H1 (cell line): ENCODE results near the gene CXCR1. TPM values are rescaled to one million over a fixed set of nuclear protein-coding genes. Genes with fewer than 3 reads are reported as not detected.

Experiments used
- CTCF ChIA-PET: fragments of 300-600 bp; sonication (Branson Sonifier 250); formaldehyde crosslinking; loops from one replicate; lab custom pipeline; 2021; ENCODE audit not compliant: partially characterized antibody; lab: Charles Lee
- POLR2A ChIA-PET: fragments of 300-600 bp; sonication (Branson Sonifier 250); formaldehyde crosslinking; loops from one replicate; lab custom pipeline; 2021; ENCODE audit warnings: inconsistent platforms; ENCODE audit not compliant: partially characterized antibody; lab: Charles Lee
- DNase-seq, 2 experiments: peaks; one replicate each; pipeline versions ENCODE4 v3.0.0 to v3.0.0-alpha.2; 2010 to 2022; ENCODE audit warnings: low spot score in 2 of 2, low read depth in 1 of 2, mixed read lengths in 1 of 2
- FAIRE-seq: peaks from 2 replicates; lab custom pipeline; 2011; peaks lifted over from hg19 to GRCh38; lab: Jason Lieb, UNC
- H2AFZ ChIP-seq: 2 replicates; pipeline ENCODE4 v1.8.1; 2012; ENCODE audit warnings: low read length, inconsistent platforms
- H2AK5ac ChIP-seq: 2 replicates; pipeline ENCODE4 v1.6.1; 2013; ENCODE audit warnings: low read depth, low read length
- H2BK120ac ChIP-seq: replicated peaks from 2 replicates; pipeline ENCODE3; 2013; ENCODE audit warnings: low read depth, low read length, inconsistent platforms
- H2BK12ac ChIP-seq: 2 replicates; pipeline ENCODE4 v1.6.1; 2013; ENCODE audit warnings: low read depth, low read length
- H2BK15ac ChIP-seq: 2 replicates; pipeline ENCODE4 v1.6.1; 2013; ENCODE audit warnings: low read length
- H2BK20ac ChIP-seq: 2 replicates; pipeline ENCODE4 v1.6.1; 2013; ENCODE audit warnings: low read length
- H2BK5ac ChIP-seq: 2 replicates; pipeline ENCODE4 v1.6.1; 2013; ENCODE audit warnings: low read depth, low read length
- H3K14ac ChIP-seq: 2 replicates; pipeline ENCODE4 v1.6.1; 2013; ENCODE audit warnings: inconsistent platforms; ENCODE audit not compliant: insufficient read length
- H3K18ac ChIP-seq: 2 replicates; pipeline ENCODE4 v1.6.1; 2013; ENCODE audit warnings: low read length; ENCODE audit errors: extremely low read depth
- H3K23ac ChIP-seq: 2 replicates; pipeline ENCODE4 v1.6.1; 2013; ENCODE audit warnings: inconsistent platforms; ENCODE audit not compliant: insufficient read length
- H3K23me2 ChIP-seq: 2 replicates; pipeline ENCODE4 v1.6.1; 2013; ENCODE audit warnings: low read depth, low read length
- H3K27ac ChIP-seq: 2 replicates; pipeline ENCODE4 v1.6.1; 2011; ENCODE audit warnings: low read depth, low read length, inconsistent platforms
- H3K27me3 ChIP-seq, 4 experiments: replicated peaks in 1 of 4; 1 replicate in 1 of 4; 2 replicates in 3 of 4; pipeline versions ENCODE4 v1.6.1 to v1.8.1; 2011 to 2013; ENCODE audit warnings: low read length in 3 of 4, mild to moderate bottlenecking in 3 of 4, inconsistent platforms in 2 of 4, mixed read lengths in 2 of 4, moderate library complexity in 1 of 4; ENCODE audit not compliant: control insufficient read depth in 3 of 4, insufficient read depth in 3 of 4; ENCODE audit errors: extremely low read depth in 1 of 4
- H3K36me3 ChIP-seq, 4 experiments: 2 replicates each; pipeline versions ENCODE4 v1.6.1 to v1.8.1; 2011 to 2013; ENCODE audit warnings: mild to moderate bottlenecking in 4 of 4, low read length in 3 of 4, moderate library complexity in 2 of 4, control low read depth in 1 of 4, inconsistent platforms in 1 of 4; ENCODE audit not compliant: insufficient read depth in 4 of 4, control insufficient read depth in 2 of 4
- H3K4ac ChIP-seq: replicated peaks from 2 replicates; pipeline ENCODE3; 2013; ENCODE audit warnings: low read length, low read depth, mixed read lengths, inconsistent platforms; ENCODE audit not compliant: insufficient read length
- H3K4me1 ChIP-seq, 4 experiments: replicated peaks in 1 of 4; 1 replicate in 1 of 4; 2 replicates in 3 of 4; pipeline versions ENCODE4 v1.6.1 to v1.8.1; 2011 to 2013; ENCODE audit warnings: low read length in 3 of 4, inconsistent platforms in 2 of 4, mixed read lengths in 1 of 4; ENCODE audit not compliant: insufficient read depth in 4 of 4, control insufficient read depth in 3 of 4
- H3K4me2 ChIP-seq, 2 experiments: 2 replicates each; pipeline versions ENCODE4 v1.6.1 to v1.8.1; 2011 to 2013; ENCODE audit warnings: low read depth in 2 of 2, low read length in 2 of 2, control low read depth in 1 of 2, inconsistent platforms in 1 of 2, mild to moderate bottlenecking in 1 of 2; ENCODE audit not compliant: insufficient read depth in 1 of 2
- H3K4me3 ChIP-seq, 4 experiments: fragments of 200-600, 300-600 bp in 1 of 4; sonication (generic), shearing (Covaris generic), sonication (Bioruptor Twin) in 1 of 4; 2 replicates each; pipeline versions ENCODE4 v1.5.1 to v1.8.1; 2011 to 2016; ENCODE audit warnings: low read length in 4 of 4, low read depth in 3 of 4, control low read depth in 2 of 4, inconsistent platforms in 2 of 4, mild to moderate bottlenecking in 2 of 4, mixed read lengths in 1 of 4, moderate library complexity in 1 of 4; ENCODE audit not compliant: insufficient read depth in 2 of 4; ENCODE audit errors: extremely low read depth in 1 of 4
- H3K56ac ChIP-seq: replicated peaks from 2 replicates; pipeline ENCODE3; 2013; ENCODE audit warnings: low read depth, mild to moderate bottlenecking, mixed read lengths, low read length, inconsistent platforms; ENCODE audit not compliant: insufficient read length
- H3K79me1 ChIP-seq: 2 replicates; pipeline ENCODE4 v1.6.1; 2013; ENCODE audit warnings: low read depth, low read length, control low read depth
- H3K79me2 ChIP-seq, 2 experiments: 2 replicates each; pipeline versions ENCODE4 v1.6.1 to v1.8.1; 2012 to 2013; ENCODE audit warnings: low read length in 2 of 2, mild to moderate bottlenecking in 2 of 2, inconsistent platforms in 1 of 2; ENCODE audit not compliant: insufficient read depth in 2 of 2, control insufficient read depth in 1 of 2
- H3K9ac ChIP-seq, 4 experiments: replicated peaks in 1 of 4; 1 replicate in 1 of 4; 2 replicates in 3 of 4; pipeline versions ENCODE4 v1.6.1 to v1.8.1; 2011 to 2013; ENCODE audit warnings: low read depth in 3 of 4, low read length in 3 of 4, control low read depth in 2 of 4, mild to moderate bottlenecking in 2 of 4, moderate library complexity in 2 of 4, inconsistent platforms in 1 of 4; ENCODE audit errors: extremely low read depth in 1 of 4
- H3K9me3 ChIP-seq, 2 experiments: 2 replicates each; pipeline versions ENCODE4 v1.6.1 to v1.8.1; 2012 to 2013; ENCODE audit warnings: mild to moderate bottlenecking in 2 of 2, moderate library complexity in 2 of 2, control low read depth in 1 of 2, inconsistent platforms in 1 of 2, low read depth in 1 of 2, low read length in 1 of 2, mixed read lengths in 1 of 2; ENCODE audit not compliant: insufficient read depth in 2 of 2
- H4K20me1 ChIP-seq, 2 experiments: replicated peaks in 1 of 2; 2 replicates each; pipeline versions ENCODE3 to v1.8.1; 2011 to 2013; ENCODE audit warnings: inconsistent platforms in 2 of 2, low read length in 2 of 2, mild to moderate bottlenecking in 1 of 2; ENCODE audit not compliant: insufficient read depth in 2 of 2, control insufficient read depth in 1 of 2
- H4K5ac ChIP-seq: 2 replicates; pipeline ENCODE4 v1.6.1; 2013; ENCODE audit warnings: low read length, low read depth, mixed read lengths, inconsistent platforms; ENCODE audit not compliant: insufficient read length
- H4K8ac ChIP-seq: 2 replicates; pipeline ENCODE4 v1.8.0; 2013; ENCODE audit warnings: mild to moderate bottlenecking, moderate library complexity, low read length, inconsistent platforms; ENCODE audit not compliant: insufficient read depth; ENCODE audit errors: extremely low read depth
- H4K91ac ChIP-seq: replicated peaks from 2 replicates; pipeline ENCODE3; 2013; ENCODE audit warnings: low read length, mixed read lengths, inconsistent platforms; ENCODE audit not compliant: insufficient read length
- TCF12 ChIP-seq: IDR thresholded peaks from 2 replicates; pipeline ENCODE4 v1.6.1; 2011; ENCODE audit warnings: low read depth, mild to moderate bottlenecking, low read length
- YY1 ChIP-seq: IDR thresholded peaks from 2 replicates; pipeline ENCODE4 v1.6.1; 2011; ENCODE audit warnings: low read depth, mild to moderate bottlenecking, low read length
- polyA plus RNA-seq, 7 experiments: library from polyadenylated mRNA; depleted of rRNA in 3 of 7; stranded (reverse) in 5 of 7; unstranded in 2 of 7; fragments of >200 nt in 5 of 7; fragments of 200-250 nt in 2 of 7; gene quantifications; 1 replicate in 5 of 7; 2 replicates in 1 of 7; 4 replicates in 1 of 7; pipeline versions ENCODE4 v1.2.1 to v1.2.3, GENCODE V29; 2011 to 2013; ENCODE audit warnings: missing spikeins in 2 of 7, mixed read lengths in 2 of 7
- total RNA-seq: library from RNA; stranded (reverse); fragmentation: NEBNext Ultra II Directional; extraction: Animal tissue kit (Norgen Biotek cat#: 25700); gene quantifications from 2 replicates; pipeline ENCODE4 v1.2.1, GENCODE V29; 2021

CXCR1 gene
- total and polyA plus RNA-seq, 2 of the 8 experiments (the other 6 are each of a cell fraction or from before 2014, with no cell fraction given) = not detected

- H2AFZ ChIP-seq = no peak overlapping the region
- no peak for DNase-seq
- peaks cover 0 to 4% (median 1%) of the 10 kb centered on the region in 4 experiments; a peak in 1 of 7 replicates for H3K4me1 ChIP-seq
- no peak overlapping the region for H3K14ac ChIP-seq
- no peak overlapping the region for H3K4me3 ChIP-seq
- H3K36me3 ChIP-seq = no peaks in the 10 kb centered on the region
- no peaks in the 10 kb centered on the region for H3K9me3 ChIP-seq
- H4K8ac ChIP-seq = no peak overlapping the region; the same call in 1 of the 2 replicates
- TF ChIP-seq TCF12 (no peak), YY1 (no peak)
- no peak overlapping the region for H3K18ac ChIP-seq
- no peaks in the 10 kb centered on the region for H3K79me2 ChIP-seq
- no peak for FAIRE-seq
- H4K5ac ChIP-seq = no peak overlapping the region
- no peak overlapping the region for H3K4ac ChIP-seq
- H3K27ac ChIP-seq = no peak overlapping the region
- H2BK12ac ChIP-seq = no peak overlapping the region
- no peak overlapping the region for H3K4me2 ChIP-seq
- no peak overlapping the region for H2AK5ac ChIP-seq
- H2BK15ac ChIP-seq = no peak overlapping the region
- H4K91ac ChIP-seq = no peak overlapping the region
- no peak overlapping the region for H3K56ac ChIP-seq
- ChIA-PET POLR2A (interaction anchor here (0.7 to 1.3 kb wide), 3 partner anchors 11 to 119 kb away, joined by 3 read pairs; no protein-coding TSS in a partner anchor), CTCF (interaction anchor here (0.6 to 1.4 kb wide), 6 partner anchors 9 to 251 kb away, joined by 3 to 5 read pairs (median 3); partner anchors contain the start of gene SLC11A1)
- no peak overlapping the region for H2BK5ac ChIP-seq
- H3K23me2 ChIP-seq = no peaks in the 10 kb centered on the region
- no peaks in the 10 kb centered on the region for H3K79me1 ChIP-seq
- H3K9ac ChIP-seq = no peak overlapping the region
- H4K20me1 ChIP-seq = no peaks in the 10 kb centered on the region
- H2BK120ac ChIP-seq = no peak overlapping the region
- H3K27me3 ChIP-seq = 0 out of 7 replicates have a peak, but pooled peaks cover 0 to 2% (median 0%) of the 10 kb centered on the region in 4 experiments
- no peak overlapping the region for H3K23ac ChIP-seq
- H2BK20ac ChIP-seq = no peak overlapping the region
Measured at GRCh38 chr2:218130822-218131221, 35.9 kb downstream of the CXCR1 start.
